HCT116 (cell line): ENCODE measurements around the gene INTS1. TPM values are rescaled to one million over a fixed set of nuclear protein-coding genes. Genes with fewer than 3 reads are reported as not detected.

Experiments
- ATAC-seq: fragments of 200-7000 bp; cut with Tn5 transposase; 2 replicates; pipeline ENCODE4 v1.9.1; 2020; ENCODE audit warnings: mild to moderate bottlenecking, moderate library complexity
- BruUV-seq: library from RNA; stranded (reverse); fragments of 400-500 nt; replicated peaks from 2 replicates; lab custom pipeline; 2021; lab: Mats Ljungman, UMichigan
- CTCF ChIA-PET: fragments of 300-600 bp; sonication (Branson Sonifier 250); formaldehyde crosslinking; loops from one replicate; lab custom pipeline; 2021; ENCODE audit warnings: antibody characterized with exemption; lab: Charles Lee
- POLR2A ChIA-PET: fragments of 300-600, 350-600 bp; sonication (Branson Sonifier 250); formaldehyde crosslinking; loops from one replicate; lab custom pipeline; 2021; ENCODE audit warnings: antibody characterized with exemption; lab: Charles Lee
- RAD21 ChIA-PET, 2 experiments: fragments of 300-600 bp; sonication (Branson Sonifier 250); formaldehyde crosslinking; loops; one replicate each; lab custom pipeline; 2023; ENCODE audit warnings: low total read pairs in 2 of 2; ENCODE audit not compliant: uncharacterized antibody in 2 of 2, unreplicated experiment in 2 of 2, low non-redundant PET in 1 of 2; lab: Charles Lee
- DNase-seq: peaks from one replicate; pipeline ENCODE4 v3.0.0-alpha.2; 2010; ENCODE audit warnings: low read depth, low spot score
- H2AFZ ChIP-seq: fragments of 200-600 bp; shearing (Covaris generic), sonication (generic); 2 replicates; pipeline ENCODE4 v1.6.1; 2017; ENCODE audit warnings: low read depth, mixed run types, mixed read lengths, antibody characterized with exemption, low read length; ENCODE audit not compliant: poor library complexity, severe bottlenecking
- H3K27ac ChIP-seq: 2 replicates; pipeline ENCODE4 v1.5.1; 2012; ENCODE audit warnings: low read depth, low read length
- H3K27me3 ChIP-seq: fragments of 200-600 bp; sonication (generic); 2 replicates; pipeline ENCODE4 v1.6.1; 2016; ENCODE audit warnings: mixed run types, low read length, mixed read lengths; ENCODE audit not compliant: insufficient read depth
- H3K36me3 ChIP-seq, 2 experiments: fragments of 200-500 bp in 1 of 2; fragments of 200-600 bp in 1 of 2; sonication (Bioruptor generic) in 1 of 2; sonication (generic) in 1 of 2; 2 replicates each; pipeline versions ENCODE4 v1.5.1 to v1.6.1; 2014 to 2016; ENCODE audit warnings: low read length in 2 of 2, inconsistent platforms in 1 of 2, mixed read lengths in 1 of 2, mixed run types in 1 of 2; ENCODE audit not compliant: insufficient read depth in 2 of 2, control insufficient read depth in 1 of 2
- H3K4me1 ChIP-seq, 2 experiments: fragments of 200-600 bp in 1 of 2; sonication (generic) in 1 of 2; 2 replicates each; pipeline versions ENCODE4 v1.5.1 to v1.6.1; 2012 to 2017; ENCODE audit warnings: low read length in 2 of 2, inconsistent platforms in 1 of 2, mild to moderate bottlenecking in 1 of 2, mixed read lengths in 1 of 2, mixed run types in 1 of 2, moderate library complexity in 1 of 2; ENCODE audit not compliant: insufficient read depth in 2 of 2, control insufficient read depth in 1 of 2
- H3K4me2 ChIP-seq: fragments of 200-600 bp; sonication (generic); 2 replicates; pipeline ENCODE4 v1.6.1; 2017; ENCODE audit warnings: mixed run types, low read length, mixed read lengths
- H3K4me3 ChIP-seq, 2 experiments: fragments of 200-600 bp in 1 of 2; sonication (generic) in 1 of 2; replicated peaks in 1 of 2; 2 replicates each; pipeline ENCODE4 v1.5.1; 2011 to 2016; ENCODE audit warnings: low read length in 2 of 2, control low read depth in 1 of 2, low read depth in 1 of 2, mild to moderate bottlenecking in 1 of 2, mixed read lengths in 1 of 2, mixed run types in 1 of 2
- H3K79me2 ChIP-seq: fragments of 200-600 bp; sonication (generic); 2 replicates; pipeline ENCODE4 v1.6.1; 2017; ENCODE audit warnings: mild to moderate bottlenecking, mixed run types, low read length, moderate library complexity, mixed read lengths; ENCODE audit not compliant: insufficient read depth
- H3K9ac ChIP-seq: fragments of 200-600 bp; sonication (generic); 2 replicates; pipeline ENCODE4 v1.6.1; 2016; ENCODE audit warnings: low read length, mixed read lengths
- H3K9me2 ChIP-seq: fragments of 200-600 bp; sonication (generic), shearing (Covaris generic); 2 replicates; pipeline ENCODE4 v1.6.1; 2017; ENCODE audit warnings: mixed run types, mild to moderate bottlenecking, moderate library complexity; ENCODE audit not compliant: insufficient read depth
- H3K9me3 ChIP-seq, 2 experiments: fragments of 200-500 bp in 1 of 2; fragments of 200-600 bp in 1 of 2; sonication (Bioruptor generic) in 1 of 2; sonication (generic) in 1 of 2; 2 replicates each; pipeline ENCODE4 v1.6.1; 2014 to 2017; ENCODE audit warnings: low read length in 2 of 2, mixed read lengths in 2 of 2, inconsistent platforms in 1 of 2, low read depth in 1 of 2, mild to moderate bottlenecking in 1 of 2, mixed run types in 1 of 2, moderate library complexity in 1 of 2; ENCODE audit not compliant: control insufficient read depth in 1 of 2, insufficient read depth in 1 of 2
- H4K20me1 ChIP-seq: fragments of 200-600 bp; sonication (generic), shearing (Covaris generic); 2 replicates; pipeline ENCODE4 v1.6.1; 2017; ENCODE audit warnings: mixed run types, mild to moderate bottlenecking, moderate library complexity; ENCODE audit not compliant: insufficient read depth
- ATF3 ChIP-seq: IDR thresholded peaks from 2 replicates; pipeline ENCODE4 v1.6.1; 2012
- CBX3 ChIP-seq: IDR thresholded peaks from 2 replicates; pipeline ENCODE4 v1.6.1; 2012; ENCODE audit warnings: low read depth
- EGR1 ChIP-seq: IDR thresholded peaks from 2 replicates; pipeline ENCODE4 v1.6.1; 2012; ENCODE audit warnings: low read depth
- ELF1 ChIP-seq: IDR thresholded peaks from 2 replicates; pipeline ENCODE4 v1.6.1; 2012; ENCODE audit warnings: low read depth, borderline replicate concordance
- EZH2 ChIP-seq: fragments of 200-600 bp; sonication (generic); IDR thresholded peaks from 2 replicates; pipeline ENCODE4 v1.6.1; 2017; ENCODE audit warnings: antibody characterized with exemption, mixed run types
- EZH2phosphoT487 ChIP-seq: fragments of 200-600 bp; IDR thresholded peaks from 2 replicates; pipeline ENCODE4 v1.6.1; 2018; ENCODE audit warnings: antibody characterized with exemption, borderline replicate concordance
- FOSL1 ChIP-seq: IDR thresholded peaks from 2 replicates; pipeline ENCODE4 v1.6.1; 2012; ENCODE audit warnings: low read depth
- JUND ChIP-seq: IDR thresholded peaks from 2 replicates; pipeline ENCODE4 v1.6.1; 2012
- POLR2A ChIP-seq: IDR thresholded peaks from 2 replicates; pipeline ENCODE4 v1.7.0; 2011; ENCODE audit warnings: borderline replicate concordance; ENCODE audit not compliant: insufficient read depth, insufficient read length; ENCODE audit errors: extremely low read depth
- RAD21 ChIP-seq: IDR thresholded peaks from 2 replicates; pipeline ENCODE4 v1.6.1; 2012; ENCODE audit warnings: low read depth, mild to moderate bottlenecking
- REST ChIP-seq: IDR thresholded peaks from 2 replicates; pipeline ENCODE4 v1.6.1; 2012; ENCODE audit warnings: low read depth
- SIN3A ChIP-seq: IDR thresholded peaks from 2 replicates; pipeline ENCODE4 v1.6.1; 2012; ENCODE audit warnings: low read depth
- SP1 ChIP-seq: IDR thresholded peaks from 2 replicates; pipeline ENCODE4 v1.6.1; 2012; ENCODE audit warnings: low read depth
- SRF ChIP-seq: IDR thresholded peaks from 2 replicates; pipeline ENCODE4 v1.6.1; 2012; ENCODE audit warnings: low read depth
- TCF7L2 ChIP-seq: IDR thresholded peaks from 2 replicates; pipeline ENCODE4 v1.7.0; 2011; ENCODE audit warnings: borderline replicate concordance, inconsistent platforms; ENCODE audit not compliant: insufficient read depth, insufficient read length; ENCODE audit errors: extremely low read depth
- YY1 ChIP-seq: IDR thresholded peaks from 2 replicates; pipeline ENCODE4 v1.6.1; 2011; ENCODE audit warnings: low read length, low read depth, moderate library complexity, mild to moderate bottlenecking; ENCODE audit not compliant: insufficient replicate concordance; ENCODE audit errors: extremely low read depth
- ZFX ChIP-seq: fragments of 450-650 bp; IDR thresholded peaks from 2 replicates; pipeline ENCODE4 v1.6.1; 2017
- intact Hi-C: fragments of 100-400 bp; cut with micrococcal nuclease; formaldehyde crosslinking; loops from 2 replicates; pipeline ENCODE4 v1.10.0; 2022
- total RNA-seq: library from RNA; stranded (reverse); gene quantifications from one replicate; pipeline ENCODE4 v1.2.1, GENCODE V29; 2021; ENCODE audit not compliant: unreplicated experiment

INTS1 gene
- total RNA-seq, 1 experiment from 2014 or later, result 167 TPM

DNA sequence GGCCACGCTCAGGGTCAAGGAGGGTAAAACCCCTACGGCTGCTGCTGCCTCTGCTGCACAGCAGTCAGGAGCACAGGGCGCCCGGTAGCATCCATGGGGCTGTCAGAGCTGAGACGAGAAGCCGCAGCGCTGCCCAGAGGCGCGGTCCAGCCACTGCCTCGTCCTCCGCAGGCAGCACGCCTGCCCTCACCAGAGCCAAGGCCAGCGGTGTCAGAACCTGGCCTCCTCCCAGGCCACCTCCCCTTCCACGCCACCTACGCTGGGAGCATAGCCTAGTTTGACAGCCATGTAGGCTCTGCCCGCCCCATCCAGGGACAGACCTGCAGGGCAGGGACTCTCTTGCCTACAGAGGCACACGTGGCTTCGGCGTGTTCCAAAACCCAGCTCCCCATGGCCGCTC lies 16.2 kb downstream of the INTS1 start:
- Histone ChIP-seq H3K27ac (no peak overlapping the region), H3K4me1 (no peaks in the 10 kb centered on the region), H3K4me2 (no peak overlapping the region), H3K9me2 (no peaks in the 10 kb centered on the region), H4K20me1 (no peaks in the 10 kb centered on the region), H3K79me2 (no peaks in the 10 kb centered on the region; the same call in 1 of the 2 replicates), H3K36me3 (peaks cover 28 to 39% of the 10 kb centered on the region in 2 experiments; a peak in 3 of 4 replicates), H2AFZ (no peak overlapping the region), H3K4me3 (no peak overlapping the region), H3K27me3 (no peaks in the 10 kb centered on the region), H3K9me3 (no peaks in the 10 kb centered on the region), H3K9ac (no peak overlapping the region)
- ChIA-PET RAD21 (no interaction called here), POLR2A (no interaction called here), CTCF (no interaction called here)
- DNase-seq, result no peak
- peak; percentile 5; the same call in 1 of the 2 replicates for ATAC-seq
- intact Hi-C loops, result no loop called here
- BruUV-seq, result no TSS peak
- TF ChIP-seq EZH2, result no peak
- no peak for TF ChIP-seq RAD21
- no peak for TF ChIP-seq ELF1
- TF ChIP-seq JUND, result no peak
- no peak for TF ChIP-seq POLR2A
- no peak for TF ChIP-seq TCF7L2
- no peak for TF ChIP-seq YY1
- no peak for TF ChIP-seq EGR1
- TF ChIP-seq REST, result no peak
- TF ChIP-seq SIN3A, result no peak
- TF ChIP-seq ZFX, result no peak
- no peak for TF ChIP-seq SP1
- TF ChIP-seq CBX3, result no peak
- no peak for TF ChIP-seq SRF
- no peak for TF ChIP-seq FOSL1
- no peak for TF ChIP-seq ATF3
- TF ChIP-seq EZH2phosphoT487, result no peak
